Measurements from ENCODE around the gene SLC45A1. TPM values are rescaled to one million over a fixed set of nuclear protein-coding genes. Genes with fewer than 3 reads are reported as not detected.

The SLC45A1 gene
- total RNA-seq, 1 experiment from 2014 or later = 0.41 TPM

- no peaks in the 10 kb centered on the region for H3K4me1 Mint-ChIP-seq (ENCODE audit: low read depth, unreplicated experiment)
- BruUV-seq (replicated peaks) = no TSS peak
- CTCF ChIA-PET = no interaction called here
Observed at GRCh38 chr1:8330271-8331125, 12.6 kb downstream of the SLC45A1 start.

GRCh38 chr1:8332806-8333205 is 14.9 kb downstream of the SLC45A1 start:
- DNase-seq = no peak
- no peaks in the 10 kb centered on the region for H3K27me3 Mint-ChIP-seq (ENCODE audit: insufficient read depth, unreplicated experiment)
- Histone ChIP-seq H3K4me1 (no peaks in the 10 kb centered on the region), H3K36me3 (ENCODE audit: control insufficient read depth, insufficient read depth, low read length) (no peaks in the 10 kb centered on the region), H3K9me3 (no peaks in the 10 kb centered on the region), H3K27me3 (replicated peaks; ENCODE audit: control insufficient read depth, insufficient read depth, low read length) (no peaks in the 10 kb centered on the region), H3K4me3 (ENCODE audit: low read depth, low read length) (no peak overlapping the region)
- H3K27ac Mint-ChIP-seq (ENCODE audit: unreplicated experiment) = no peak overlapping the region
- H3K36me3 Mint-ChIP-seq (ENCODE audit: insufficient read depth, unreplicated experiment) = no peaks in the 10 kb centered on the region
- TF ChIP-seq CTCF (IDR thresholded peaks at IDR 0.05; ENCODE audit: insufficient read depth in 1 of 2, low read depth in 1 of 2, low read length in 1 of 2, severe bottlenecking in 1 of 2, unreplicated experiment in 1 of 2) = no peak
- ChIA-PET CTCF (interaction anchor here (0.7 kb wide), 1 partner anchor 193 kb away, joined by 4 read pairs; no protein-coding TSS in a partner anchor), POLR2A (no interaction called here)
- intact Hi-C loops (cut with micrococcal nuclease; ENCODE audit: unreplicated experiment) = no loop called here
- no peaks in the 10 kb centered on the region for H3K4me1 Mint-ChIP-seq (ENCODE audit: low read depth, unreplicated experiment)
- no peaks in the 10 kb centered on the region for H3K9me3 Mint-ChIP-seq (ENCODE audit: unreplicated experiment)
- no TSS peak for BruUV-seq (replicated peaks)
- H3K4me3 Mint-ChIP-seq (ENCODE audit: unreplicated experiment) = no peak overlapping the region

More at GRCh38 chr1:8330271-8331125, 12.6 kb downstream of the SLC45A1 start:
- Histone ChIP-seq H3K27me3 (replicated peaks; ENCODE audit: control insufficient read depth, insufficient read depth, low read length) (no peaks in the 10 kb centered on the region), H3K4me1 (no peaks in the 10 kb centered on the region), H3K36me3 (ENCODE audit: control insufficient read depth, insufficient read depth, low read length) (no peaks in the 10 kb centered on the region), H3K9me3 (no peaks in the 10 kb centered on the region), H3K4me3 (ENCODE audit: low read depth, low read length) (no peak overlapping the region)
- H3K4me3 Mint-ChIP-seq (ENCODE audit: unreplicated experiment) = no peak overlapping the region
- no peaks in the 10 kb centered on the region for H3K9me3 Mint-ChIP-seq (ENCODE audit: unreplicated experiment)
- H3K27me3 Mint-ChIP-seq (ENCODE audit: insufficient read depth, unreplicated experiment) = no peaks in the 10 kb centered on the region
- no peak for DNase-seq
- POLR2A ChIA-PET = no interaction called here
- no peaks in the 10 kb centered on the region for H3K36me3 Mint-ChIP-seq (ENCODE audit: insufficient read depth, unreplicated experiment)
- intact Hi-C loops (cut with micrococcal nuclease; ENCODE audit: unreplicated experiment) = no loop called here
- no peak overlapping the region for H3K27ac Mint-ChIP-seq (ENCODE audit: unreplicated experiment)
- no peak for TF ChIP-seq CTCF (IDR thresholded peaks at IDR 0.05; ENCODE audit: insufficient read depth in 1 of 2, low read depth in 1 of 2, low read length in 1 of 2, severe bottlenecking in 1 of 2, unreplicated experiment in 1 of 2)

GRCh38 chr1:8333246-8333987 is 15.5 kb downstream of the SLC45A1 start:
- Histone ChIP-seq H3K36me3 (ENCODE audit: control insufficient read depth, insufficient read depth, low read length) (no peaks in the 10 kb centered on the region), H3K27me3 (replicated peaks; ENCODE audit: control insufficient read depth, insufficient read depth, low read length) (no peaks in the 10 kb centered on the region), H3K9me3 (no peaks in the 10 kb centered on the region), H3K4me1 (no peaks in the 10 kb centered on the region), H3K4me3 (ENCODE audit: low read depth, low read length) (no peak overlapping the region)
- H3K4me3 Mint-ChIP-seq (ENCODE audit: unreplicated experiment) = no peak overlapping the region
- no peak overlapping the region for H3K27ac Mint-ChIP-seq (ENCODE audit: unreplicated experiment)
- BruUV-seq (replicated peaks) = no TSS peak
- H3K27me3 Mint-ChIP-seq (ENCODE audit: insufficient read depth, unreplicated experiment) = no peaks in the 10 kb centered on the region
- CTCF ChIA-PET = interaction anchor here (0.7 kb wide), 1 partner anchor 192 kb away, joined by 4 read pairs; no protein-coding TSS in a partner anchor
- DNase-seq = no peak
- POLR2A ChIA-PET = no interaction called here
- no peaks in the 10 kb centered on the region for H3K36me3 Mint-ChIP-seq (ENCODE audit: insufficient read depth, unreplicated experiment)
- no peaks in the 10 kb centered on the region for H3K9me3 Mint-ChIP-seq (ENCODE audit: unreplicated experiment)
- no peak for TF ChIP-seq CTCF (IDR thresholded peaks at IDR 0.05; ENCODE audit: insufficient read depth in 1 of 2, low read depth in 1 of 2, low read length in 1 of 2, severe bottlenecking in 1 of 2, unreplicated experiment in 1 of 2)
- H3K4me1 Mint-ChIP-seq (ENCODE audit: low read depth, unreplicated experiment) = no peaks in the 10 kb centered on the region
- intact Hi-C loops (cut with micrococcal nuclease; ENCODE audit: unreplicated experiment) = no loop called here

Measured in Caco-2 (cell line).